ENCODE measurements around the gene PCK1.

GRCh38 chr20:57536120-57536708, 24.7 kb upstream of the PCK1 start:
- TF ChIP-seq, protein P1, sequence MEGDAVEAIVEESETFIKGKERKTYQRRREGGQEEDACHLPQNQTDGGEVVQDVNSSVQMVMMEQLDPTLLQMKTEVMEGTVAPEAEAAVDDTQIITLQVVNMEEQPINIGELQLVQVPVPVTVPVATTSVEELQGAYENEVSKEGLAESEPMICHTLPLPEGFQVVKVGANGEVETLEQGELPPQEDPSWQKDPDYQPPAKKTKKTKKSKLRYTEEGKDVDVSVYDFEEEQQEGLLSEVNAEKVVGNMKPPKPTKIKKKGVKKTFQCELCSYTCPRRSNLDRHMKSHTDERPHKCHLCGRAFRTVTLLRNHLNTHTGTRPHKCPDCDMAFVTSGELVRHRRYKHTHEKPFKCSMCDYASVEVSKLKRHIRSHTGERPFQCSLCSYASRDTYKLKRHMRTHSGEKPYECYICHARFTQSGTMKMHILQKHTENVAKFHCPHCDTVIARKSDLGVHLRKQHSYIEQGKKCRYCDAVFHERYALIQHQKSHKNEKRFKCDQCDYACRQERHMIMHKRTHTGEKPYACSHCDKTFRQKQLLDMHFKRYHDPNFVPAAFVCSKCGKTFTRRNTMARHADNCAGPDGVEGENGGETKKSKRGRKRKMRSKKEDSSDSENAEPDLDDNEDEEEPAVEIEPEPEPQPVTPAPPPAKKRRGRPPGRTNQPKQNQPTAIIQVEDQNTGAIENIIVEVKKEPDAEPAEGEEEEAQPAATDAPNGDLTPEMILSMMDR (conservative IDR thresholded peaks at IDR 0.05 in 1 of 2, IDR thresholded peaks at IDR 0.05 in 1 of 2; ENCODE audit: extremely low read depth in 1 of 2, insufficient read depth in 1 of 2, low read depth in 1 of 2, low read length in 2 of 2), result no peak
- TF ChIP-seq EZH2 (IDR thresholded peaks at IDR 0.05; ENCODE audit: borderline replicate concordance, low read length), result no peak
